H1 (cell line): Measurements from ENCODE around the gene TINCR. TPM values are rescaled to one million over a fixed set of nuclear protein-coding genes. Genes with fewer than 3 reads are reported as not detected.
A peak's percentile ranks its signal among the peaks of the same experiment; 100 is the strongest.

Experiments used
- CTCF ChIA-PET: fragments of 300-600 bp; sonication (Branson Sonifier 250); formaldehyde crosslinking; loops from one replicate; lab custom pipeline; 2021; ENCODE audit not compliant: partially characterized antibody; lab: Charles Lee
- POLR2A ChIA-PET: fragments of 300-600 bp; sonication (Branson Sonifier 250); formaldehyde crosslinking; loops from one replicate; lab custom pipeline; 2021; ENCODE audit warnings: inconsistent platforms; ENCODE audit not compliant: partially characterized antibody; lab: Charles Lee
- DNase-seq, 2 experiments: peaks; one replicate each; pipeline versions ENCODE4 v3.0.0 to v3.0.0-alpha.2; 2010 to 2022; ENCODE audit warnings: low spot score in 2 of 2, low read depth in 1 of 2, mixed read lengths in 1 of 2
- FAIRE-seq: peaks from 2 replicates; lab custom pipeline; 2011; peaks lifted over from hg19 to GRCh38; lab: Jason Lieb, UNC
- H2AFZ ChIP-seq: 2 replicates; pipeline ENCODE4 v1.8.1; 2012; ENCODE audit warnings: low read length, inconsistent platforms
- H2AK5ac ChIP-seq: 2 replicates; pipeline ENCODE4 v1.6.1; 2013; ENCODE audit warnings: low read depth, low read length
- H2BK120ac ChIP-seq: replicated peaks from 2 replicates; pipeline ENCODE3; 2013; ENCODE audit warnings: low read depth, low read length, inconsistent platforms
- H2BK12ac ChIP-seq: 2 replicates; pipeline ENCODE4 v1.6.1; 2013; ENCODE audit warnings: low read depth, low read length
- H2BK15ac ChIP-seq: 2 replicates; pipeline ENCODE4 v1.6.1; 2013; ENCODE audit warnings: low read length
- H2BK20ac ChIP-seq: 2 replicates; pipeline ENCODE4 v1.6.1; 2013; ENCODE audit warnings: low read length
- H2BK5ac ChIP-seq: 2 replicates; pipeline ENCODE4 v1.6.1; 2013; ENCODE audit warnings: low read depth, low read length
- H3K14ac ChIP-seq: 2 replicates; pipeline ENCODE4 v1.6.1; 2013; ENCODE audit warnings: inconsistent platforms; ENCODE audit not compliant: insufficient read length
- H3K18ac ChIP-seq: 2 replicates; pipeline ENCODE4 v1.6.1; 2013; ENCODE audit warnings: low read length; ENCODE audit errors: extremely low read depth
- H3K23ac ChIP-seq: 2 replicates; pipeline ENCODE4 v1.6.1; 2013; ENCODE audit warnings: inconsistent platforms; ENCODE audit not compliant: insufficient read length
- H3K23me2 ChIP-seq: 2 replicates; pipeline ENCODE4 v1.6.1; 2013; ENCODE audit warnings: low read depth, low read length
- H3K27ac ChIP-seq: 2 replicates; pipeline ENCODE4 v1.6.1; 2011; ENCODE audit warnings: low read depth, low read length, inconsistent platforms
- H3K27me3 ChIP-seq, 4 experiments: replicated peaks in 1 of 4; 1 replicate in 1 of 4; 2 replicates in 3 of 4; pipeline versions ENCODE4 v1.6.1 to v1.8.1; 2011 to 2013; ENCODE audit warnings: low read length in 3 of 4, mild to moderate bottlenecking in 3 of 4, inconsistent platforms in 2 of 4, mixed read lengths in 2 of 4, moderate library complexity in 1 of 4; ENCODE audit not compliant: control insufficient read depth in 3 of 4, insufficient read depth in 3 of 4; ENCODE audit errors: extremely low read depth in 1 of 4
- H3K36me3 ChIP-seq, 4 experiments: 2 replicates each; pipeline versions ENCODE4 v1.6.1 to v1.8.1; 2011 to 2013; ENCODE audit warnings: mild to moderate bottlenecking in 4 of 4, low read length in 3 of 4, moderate library complexity in 2 of 4, control low read depth in 1 of 4, inconsistent platforms in 1 of 4; ENCODE audit not compliant: insufficient read depth in 4 of 4, control insufficient read depth in 2 of 4
- H3K4ac ChIP-seq: replicated peaks from 2 replicates; pipeline ENCODE3; 2013; ENCODE audit warnings: low read length, low read depth, mixed read lengths, inconsistent platforms; ENCODE audit not compliant: insufficient read length
- H3K4me1 ChIP-seq, 4 experiments: replicated peaks in 1 of 4; 1 replicate in 1 of 4; 2 replicates in 3 of 4; pipeline versions ENCODE4 v1.6.1 to v1.8.1; 2011 to 2013; ENCODE audit warnings: low read length in 3 of 4, inconsistent platforms in 2 of 4, mixed read lengths in 1 of 4; ENCODE audit not compliant: insufficient read depth in 4 of 4, control insufficient read depth in 3 of 4
- H3K4me2 ChIP-seq, 2 experiments: 2 replicates each; pipeline versions ENCODE4 v1.6.1 to v1.8.1; 2011 to 2013; ENCODE audit warnings: low read depth in 2 of 2, low read length in 2 of 2, control low read depth in 1 of 2, inconsistent platforms in 1 of 2, mild to moderate bottlenecking in 1 of 2; ENCODE audit not compliant: insufficient read depth in 1 of 2
- H3K4me3 ChIP-seq, 4 experiments: fragments of 200-600, 300-600 bp in 1 of 4; sonication (generic), shearing (Covaris generic), sonication (Bioruptor Twin) in 1 of 4; 2 replicates each; pipeline versions ENCODE4 v1.5.1 to v1.8.1; 2011 to 2016; ENCODE audit warnings: low read length in 4 of 4, low read depth in 3 of 4, control low read depth in 2 of 4, inconsistent platforms in 2 of 4, mild to moderate bottlenecking in 2 of 4, mixed read lengths in 1 of 4, moderate library complexity in 1 of 4; ENCODE audit not compliant: insufficient read depth in 2 of 4; ENCODE audit errors: extremely low read depth in 1 of 4
- H3K56ac ChIP-seq: replicated peaks from 2 replicates; pipeline ENCODE3; 2013; ENCODE audit warnings: low read depth, mild to moderate bottlenecking, mixed read lengths, low read length, inconsistent platforms; ENCODE audit not compliant: insufficient read length
- H3K79me1 ChIP-seq: 2 replicates; pipeline ENCODE4 v1.6.1; 2013; ENCODE audit warnings: low read depth, low read length, control low read depth
- H3K79me2 ChIP-seq, 2 experiments: 2 replicates each; pipeline versions ENCODE4 v1.6.1 to v1.8.1; 2012 to 2013; ENCODE audit warnings: low read length in 2 of 2, mild to moderate bottlenecking in 2 of 2, inconsistent platforms in 1 of 2; ENCODE audit not compliant: insufficient read depth in 2 of 2, control insufficient read depth in 1 of 2
- H3K9ac ChIP-seq, 4 experiments: replicated peaks in 1 of 4; 1 replicate in 1 of 4; 2 replicates in 3 of 4; pipeline versions ENCODE4 v1.6.1 to v1.8.1; 2011 to 2013; ENCODE audit warnings: low read depth in 3 of 4, low read length in 3 of 4, control low read depth in 2 of 4, mild to moderate bottlenecking in 2 of 4, moderate library complexity in 2 of 4, inconsistent platforms in 1 of 4; ENCODE audit errors: extremely low read depth in 1 of 4
- H3K9me3 ChIP-seq, 2 experiments: 2 replicates each; pipeline versions ENCODE4 v1.6.1 to v1.8.1; 2012 to 2013; ENCODE audit warnings: mild to moderate bottlenecking in 2 of 2, moderate library complexity in 2 of 2, control low read depth in 1 of 2, inconsistent platforms in 1 of 2, low read depth in 1 of 2, low read length in 1 of 2, mixed read lengths in 1 of 2; ENCODE audit not compliant: insufficient read depth in 2 of 2
- H4K20me1 ChIP-seq, 2 experiments: replicated peaks in 1 of 2; 2 replicates each; pipeline versions ENCODE3 to v1.8.1; 2011 to 2013; ENCODE audit warnings: inconsistent platforms in 2 of 2, low read length in 2 of 2, mild to moderate bottlenecking in 1 of 2; ENCODE audit not compliant: insufficient read depth in 2 of 2, control insufficient read depth in 1 of 2
- H4K5ac ChIP-seq: 2 replicates; pipeline ENCODE4 v1.6.1; 2013; ENCODE audit warnings: low read length, low read depth, mixed read lengths, inconsistent platforms; ENCODE audit not compliant: insufficient read length
- H4K8ac ChIP-seq: 2 replicates; pipeline ENCODE4 v1.8.0; 2013; ENCODE audit warnings: mild to moderate bottlenecking, moderate library complexity, low read length, inconsistent platforms; ENCODE audit not compliant: insufficient read depth; ENCODE audit errors: extremely low read depth
- H4K91ac ChIP-seq: replicated peaks from 2 replicates; pipeline ENCODE3; 2013; ENCODE audit warnings: low read length, mixed read lengths, inconsistent platforms; ENCODE audit not compliant: insufficient read length
- BCL11A ChIP-seq, 2 experiments: IDR thresholded peaks; one replicate each; pipeline ENCODE4 v1.6.1; 2011; ENCODE audit warnings: low read depth in 2 of 2, low read length in 2 of 2, mild to moderate bottlenecking in 2 of 2
- FOSL1 ChIP-seq: IDR thresholded peaks from 2 replicates; pipeline ENCODE4 v1.6.1; 2011; ENCODE audit warnings: mild to moderate bottlenecking, low read depth, low read length, moderate library complexity; ENCODE audit not compliant: insufficient read depth
- KDM4A ChIP-seq: IDR thresholded peaks from one replicate; pipeline ENCODE4 v1.7.1; 2012; ENCODE audit warnings: low read depth, mild to moderate bottlenecking, moderate library complexity, low read length, inconsistent platforms; ENCODE audit not compliant: severe bottlenecking
- KDM5A ChIP-seq: fragments of 200-600 bp; IDR thresholded peaks from 2 replicates; pipeline ENCODE4 v1.7.1; 2012; ENCODE audit warnings: mild to moderate bottlenecking, low read length, inconsistent platforms, mixed read lengths
- NRF1 ChIP-seq: IDR thresholded peaks from 2 replicates; pipeline ENCODE4 v1.6.1; 2011; ENCODE audit warnings: mild to moderate bottlenecking, low read depth, low read length, improper control_type of control experiment
- SP2 ChIP-seq: IDR thresholded peaks from 2 replicates; pipeline ENCODE4 v1.6.1; 2012; ENCODE audit warnings: mild to moderate bottlenecking, low read length, inconsistent platforms
- TEAD4 ChIP-seq: IDR thresholded peaks from 2 replicates; pipeline ENCODE4 v1.6.1; 2012; ENCODE audit warnings: low read depth, low read length, inconsistent platforms, mixed read lengths
- USF2 ChIP-seq: IDR thresholded peaks from 2 replicates; pipeline ENCODE4 v1.6.1; 2011; ENCODE audit warnings: low read length, improper control_type of control experiment
- WGBS, 2 experiments: shearing (Covaris generic) in 1 of 2; methylation state at CpG; one replicate each; pipeline versions ENCODE4 v1.1.6 to v1.1.7; 2013 to 2015; ENCODE audit warnings: low lambda C conversion rate in 2 of 2, mixed read lengths in 2 of 2, inconsistent platforms in 1 of 2, low coverage in 1 of 2, missing lambda C conversion rate in 1 of 2; ENCODE audit not compliant: insufficient replicate concordance in 2 of 2, insufficient coverage in 1 of 2, insufficient read length in 1 of 2; ENCODE audit errors: extremely low coverage in 1 of 2, missing lambda C conversion rate in 1 of 2; 5-methylcytosine and 5-hydroxymethylcytosine counted together
- polyA plus RNA-seq, 7 experiments: library from polyadenylated mRNA; depleted of rRNA in 3 of 7; stranded (reverse) in 5 of 7; unstranded in 2 of 7; fragments of >200 nt in 5 of 7; fragments of 200-250 nt in 2 of 7; gene quantifications; 1 replicate in 5 of 7; 2 replicates in 1 of 7; 4 replicates in 1 of 7; pipeline versions ENCODE4 v1.2.1 to v1.2.3, GENCODE V29; 2011 to 2013; ENCODE audit warnings: missing spikeins in 2 of 7, mixed read lengths in 2 of 7
- total RNA-seq: library from RNA; stranded (reverse); fragmentation: NEBNext Ultra II Directional; extraction: Animal tissue kit (Norgen Biotek cat#: 25700); gene quantifications from 2 replicates; pipeline ENCODE4 v1.2.1, GENCODE V29; 2021
- TF ChIP-seq, protein P1 (sequence below): IDR thresholded peaks from 2 replicates; pipeline ENCODE4 v1.6.1; 2012; ENCODE audit warnings: inconsistent platforms

The TINCR gene
- total and polyA plus RNA-seq, 2 of the 8 experiments (the other 6 are each of a cell fraction or from before 2014, with no cell fraction given): 0.52 to 1.4 TPM

DNA sequence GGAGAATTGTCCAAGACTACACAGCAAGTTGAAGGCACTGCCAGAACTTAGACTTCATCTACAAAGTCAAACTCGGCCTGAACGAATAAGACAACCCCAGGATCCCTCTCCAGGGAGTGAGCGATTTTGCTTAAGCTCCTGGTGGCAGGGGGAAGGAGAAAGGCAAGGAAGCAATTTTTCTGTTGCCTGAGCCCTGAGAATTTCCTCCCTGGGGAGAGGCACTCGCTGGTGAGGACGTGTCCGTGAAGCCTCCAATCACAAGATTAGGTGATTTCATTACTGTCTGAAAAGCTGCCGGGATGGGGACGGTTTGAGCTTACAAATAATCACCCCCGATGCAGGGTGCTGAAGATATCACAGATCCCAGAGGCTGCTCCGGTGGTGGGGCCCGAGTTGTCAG, 45.6 kb downstream of the TINCR start:
- no peak for FAIRE-seq
- no peak overlapping the region; the same call in 1 of the 2 replicates for H2AFZ ChIP-seq
- CTCF ChIA-PET: interaction anchor here (0.8 to 9.3 kb wide), 8 partner anchors 11 to 82 kb away, joined by 3 to 112 read pairs (median 5); no protein-coding TSS in a partner anchor

More for the DNA sequence above, 45.6 kb downstream of the TINCR start:
- H3K4me1 ChIP-seq: peaks cover 0 to 8% (median 0%) of the 10 kb centered on the region in 4 experiments; a peak in 6 of 7 replicates
- H3K36me3 ChIP-seq: no peaks in the 10 kb centered on the region
- POLR2A ChIA-PET: interaction anchor here (1.6 kb wide), 1 partner anchor 14 kb away, joined by 5 read pairs; no protein-coding TSS in a partner anchor
- peaks cover 0 to 3% of the 10 kb centered on the region in 2 experiments for H4K20me1 ChIP-seq
- H2BK12ac ChIP-seq: no peak overlapping the region
- H3K79me1 ChIP-seq: no peaks in the 10 kb centered on the region
- WGBS, 2 experiments: 84% methylated on average over 11 of the region's 11 CpGs; no CpG with 5 or more reads in 1 of the 2 experiments
- peak overlapping the region; percentile 32; the same call in 1 of the 2 replicates for H3K18ac ChIP-seq
- no peak overlapping the region for H4K8ac ChIP-seq
- no peak overlapping the region for H2BK5ac ChIP-seq
- no peak overlapping the region for H4K91ac ChIP-seq
- H3K27ac ChIP-seq: no peak overlapping the region
- no peak for DNase-seq
- peaks cover 13% of the 10 kb centered on the region; the same call in 1 of the 2 replicates for H3K23me2 ChIP-seq
- H3K9me3 ChIP-seq: 0 out of 4 replicates have a peak, but pooled peaks cover 0 to 5% of the 10 kb centered on the region in 2 experiments
- no peak overlapping the region for H3K4me2 ChIP-seq
- no peak overlapping the region for H2BK15ac ChIP-seq
- no peaks in the 10 kb centered on the region for H3K79me2 ChIP-seq
- H2BK20ac ChIP-seq: no peak overlapping the region
- TF ChIP-seq BCL11A (IDR thresholded peaks at IDR 0.05; ENCODE audit: low read depth in 2 of 2, low read length in 2 of 2) (no peak), USF2 (no peak), KDM4A (no peak), TEAD4 (no peak), SP2 (no peak), NRF1 (no peak), FOSL1 (no peak), KDM5A (no peak)
- TF ChIP-seq, protein P1, sequence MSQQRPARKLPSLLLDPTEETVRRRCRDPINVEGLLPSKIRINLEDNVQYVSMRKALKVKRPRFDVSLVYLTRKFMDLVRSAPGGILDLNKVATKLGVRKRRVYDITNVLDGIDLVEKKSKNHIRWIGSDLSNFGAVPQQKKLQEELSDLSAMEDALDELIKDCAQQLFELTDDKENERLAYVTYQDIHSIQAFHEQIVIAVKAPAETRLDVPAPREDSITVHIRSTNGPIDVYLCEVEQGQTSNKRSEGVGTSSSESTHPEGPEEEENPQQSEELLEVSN: no peak
- no peak overlapping the region for H3K56ac ChIP-seq
- H3K4ac ChIP-seq: no peak overlapping the region
- H3K23ac ChIP-seq: no peak overlapping the region
- H3K9ac ChIP-seq: no peak overlapping the region
- no peak overlapping the region for H2AK5ac ChIP-seq
- no peak overlapping the region for H4K5ac ChIP-seq
- no peak overlapping the region for H3K14ac ChIP-seq
- H2BK120ac ChIP-seq: no peak overlapping the region
- no peak overlapping the region for H3K4me3 ChIP-seq
- H3K27me3 ChIP-seq: 0 out of 7 replicates have a peak, but pooled peaks cover 0 to 2% (median 0%) of the 10 kb centered on the region in 4 experiments
